ENCODE data around the gene E2F1.

DNA sequence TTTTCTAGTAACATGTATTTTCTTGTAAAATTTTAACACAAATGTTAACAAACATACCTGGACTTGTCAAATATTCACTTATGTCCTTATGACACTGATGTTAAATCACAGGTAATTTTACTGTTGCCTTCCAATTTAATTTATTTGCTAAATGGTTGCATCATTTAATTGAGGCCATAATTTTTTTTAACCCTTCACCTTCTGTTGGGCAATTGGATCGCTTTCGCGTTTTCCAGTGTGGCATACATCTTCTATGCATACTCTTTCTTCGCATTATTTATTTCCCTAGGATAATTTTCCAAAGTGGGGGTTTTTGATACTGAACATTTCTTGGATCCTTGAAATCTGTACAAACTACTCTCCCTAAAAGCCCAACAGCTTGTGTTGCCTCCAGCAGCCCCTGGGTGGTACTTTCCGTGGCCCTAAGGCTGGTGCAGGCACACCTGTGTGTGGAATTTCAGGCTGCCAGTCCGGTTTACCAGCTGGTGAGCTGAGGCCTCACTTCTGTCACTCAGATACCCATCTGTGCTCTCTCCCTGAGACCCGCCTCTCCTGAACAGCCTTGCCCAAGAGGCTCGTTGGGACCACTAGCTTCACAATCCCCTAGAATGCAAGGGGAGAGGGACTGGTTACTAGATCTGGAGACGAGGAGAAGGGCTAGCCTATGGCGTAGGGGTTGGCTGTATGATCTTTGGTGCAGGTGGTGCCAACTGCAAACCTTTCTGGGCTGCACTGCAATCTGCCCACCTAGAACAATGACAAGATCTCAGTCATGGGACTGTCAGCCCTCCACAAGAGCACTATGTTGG lies 35.2 kb downstream of the E2F1 start:
- no peak for TF ChIP-seq POLR2A (IDR thresholded peaks at IDR 0.05)
- TF ChIP-seq, protein P1, sequence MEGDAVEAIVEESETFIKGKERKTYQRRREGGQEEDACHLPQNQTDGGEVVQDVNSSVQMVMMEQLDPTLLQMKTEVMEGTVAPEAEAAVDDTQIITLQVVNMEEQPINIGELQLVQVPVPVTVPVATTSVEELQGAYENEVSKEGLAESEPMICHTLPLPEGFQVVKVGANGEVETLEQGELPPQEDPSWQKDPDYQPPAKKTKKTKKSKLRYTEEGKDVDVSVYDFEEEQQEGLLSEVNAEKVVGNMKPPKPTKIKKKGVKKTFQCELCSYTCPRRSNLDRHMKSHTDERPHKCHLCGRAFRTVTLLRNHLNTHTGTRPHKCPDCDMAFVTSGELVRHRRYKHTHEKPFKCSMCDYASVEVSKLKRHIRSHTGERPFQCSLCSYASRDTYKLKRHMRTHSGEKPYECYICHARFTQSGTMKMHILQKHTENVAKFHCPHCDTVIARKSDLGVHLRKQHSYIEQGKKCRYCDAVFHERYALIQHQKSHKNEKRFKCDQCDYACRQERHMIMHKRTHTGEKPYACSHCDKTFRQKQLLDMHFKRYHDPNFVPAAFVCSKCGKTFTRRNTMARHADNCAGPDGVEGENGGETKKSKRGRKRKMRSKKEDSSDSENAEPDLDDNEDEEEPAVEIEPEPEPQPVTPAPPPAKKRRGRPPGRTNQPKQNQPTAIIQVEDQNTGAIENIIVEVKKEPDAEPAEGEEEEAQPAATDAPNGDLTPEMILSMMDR (IDR thresholded peaks at IDR 0.05), result no peak

All from tibial nerve (tissue), 3 donors.